OCI-M2 (cell line): ENCODE data around the gene MLKL.
"Not testable (repeated sequence)": the region's sequence is repeated elsewhere in the genome, so short reads cannot be mapped to it uniquely, and the experiment has no call there.

ENCODE experiments used
- DNase-seq: peaks from one replicate; lab custom pipeline; 2025; ENCODE audit not compliant: unreplicated experiment; lab: John Stamatoyannopoulos, UW

The MLKL gene

GRCh38 chr16:74709441-74709877 is 8.8 kb upstream of the MLKL start:
- no peak for DNase-seq

GRCh38 chr16:74700116-74700437 is 585 bp downstream of the MLKL start:
- DNase-seq = no peak

- DNase-seq = no peak
These were observed 996 bp downstream of the MLKL start for GRCh38 chr16:74699666-74700065.

- DNase-seq = no peak
These were observed 2.4 kb downstream of the MLKL start for GRCh38 chr16:74698222-74698621.

GRCh38 chr16:74695450-74696422 is 4.9 kb downstream of the MLKL start:
- peak; percentile 37 for DNase-seq

GRCh38 chr16:74691093-74691855 is 9.4 kb downstream of the MLKL start:
- no peak for DNase-seq

- no peak for DNase-seq
These were observed 18.1 kb downstream of the MLKL start for GRCh38 chr16:74682556-74682955.

GRCh38 chr16:74680681-74681080 is 20.0 kb downstream of the MLKL start:
- DNase-seq = no peak

- no peak for DNase-seq
These were observed 20.7 kb downstream of the MLKL start for GRCh38 chr16:74679983-74680382.

GRCh38 chr16:74677868-74678267 is 22.8 kb downstream of the MLKL start:
- DNase-seq = no peak

GRCh38 chr16:74673876-74674275 is 26.8 kb downstream of the MLKL start:
- DNase-seq = no peak

- DNase-seq = not testable (repeated sequence)
These were observed 31.8 kb downstream of the MLKL start for GRCh38 chr16:74668877-74669276.

GRCh38 chr16:74667255-74667700 is 33.4 kb downstream of the MLKL start:
- no peak for DNase-seq

GRCh38 chr16:74666425-74667254 is 34.0 kb downstream of the MLKL start, which contains the start of gene RFWD3:
TSS of gene RFWD3 (minus strand) at chr16:74666877. CDS start at chr16:74661449, 5,428 bp downstream.
- DNase-seq = peak; percentile 88

GRCh38 chr16:74666010-74666421 is 34.6 kb downstream of the MLKL start:
- DNase-seq = no peak

GRCh38 chr16:74661064-74661463 is 39.6 kb downstream of the MLKL start:
- no peak for DNase-seq

- DNase-seq = no peak
These were observed 40.3 kb downstream of the MLKL start for GRCh38 chr16:74660383-74660782.

- no peak for DNase-seq
These were observed 41.6 kb downstream of the MLKL start for GRCh38 chr16:74659041-74659440.

- DNase-seq = no peak
These were observed 42.6 kb downstream of the MLKL start for GRCh38 chr16:74657870-74658642.

- DNase-seq = no peak
These were observed 46.1 kb downstream of the MLKL start for GRCh38 chr16:74654536-74655050.
